ENCODE results near the gene MRPS10. TPM values are rescaled to one million over a fixed set of nuclear protein-coding genes. Genes with fewer than 3 reads are reported as not detected.

MRPS10 gene
- total and polyA plus RNA-seq, 2 donors (not counting 1 experiment from before 2014, with no cell fraction given): 10.5 to 26.4 TPM

GRCh38 chr6:42228305-42228704, 10.6 kb upstream of the MRPS10 start:
- ChIA-PET CTCF (no interaction called here), POLR2A (no interaction called here)
- H3K9me3 ChIP-seq (ENCODE audit: control extremely low read depth in 1 of 3, control insufficient read depth in 2 of 3, insufficient read depth in 1 of 3, low read length in 2 of 3): no peaks in the 10 kb centered on the region
- 99% methylated on average over 14 of the region's 15 CpGs for WGBS (ENCODE audit: insufficient coverage)
- H3K27me3 ChIP-seq (replicated peaks in 1 of 4; ENCODE audit: control extremely low read depth in 1 of 4, control insufficient read depth in 3 of 4, insufficient read depth in 4 of 4, low read length in 3 of 4): no peaks in the 10 kb centered on the region
- Mint-ChIP-seq H3K27ac (no peak overlapping the region), H3K4me3 (no peak overlapping the region), H3K4me1 (peaks cover 5% of the 10 kb centered on the region), H3K9me3 (ENCODE audit: insufficient read depth) (no peaks in the 10 kb centered on the region), H3K27me3 (peaks cover 5% of the 10 kb centered on the region)
- H3K4me3 ChIP-seq (ENCODE audit: control extremely low read depth in 1 of 5, extremely low read depth in 1 of 5, insufficient read depth in 1 of 5, low read depth in 2 of 5, low read length in 4 of 5): no peak overlapping the region
- intact Hi-C loops (cut with micrococcal nuclease): no loop called here
- H3K9ac ChIP-seq (ENCODE audit: low read length): no peak overlapping the region
- H3K36me3 ChIP-seq (replicated peaks in 1 of 2; ENCODE audit: control extremely low read depth in 1 of 2, control insufficient read depth in 1 of 2, extremely low read depth in 1 of 2, insufficient read depth in 2 of 2, low read length in 1 of 2): no peaks in the 10 kb centered on the region
- no peak overlapping the region for H3K4me2 ChIP-seq (replicated peaks; ENCODE audit: low read depth, low read length, poor library complexity, severe bottlenecking)
- ATAC-seq (ENCODE audit: low read depth): no peak
- H3K79me2 ChIP-seq (ENCODE audit: control insufficient read depth, insufficient read depth, low read length): no peaks in the 10 kb centered on the region
- no peak overlapping the region for H2AFZ ChIP-seq (ENCODE audit: insufficient read depth, low read depth, low read length, poor library complexity, severe bottlenecking)
- H4K20me1 ChIP-seq (ENCODE audit: control insufficient read depth, insufficient read depth, low read length, poor library complexity, severe bottlenecking): no peaks in the 10 kb centered on the region
- TF ChIP-seq CTCF (IDR thresholded peaks at IDR 0.05) (no peak), EZH2 (IDR thresholded peaks at IDR 0.05; ENCODE audit: borderline replicate concordance, insufficient read depth, low read depth, low read length, poor library complexity, severe bottlenecking) (no peak)
- DNase-seq: no peak
- no peak overlapping the region for H3K27ac ChIP-seq (ENCODE audit: low read length in 2 of 2)
- no peaks in the 10 kb centered on the region for H3K4me1 ChIP-seq (ENCODE audit: control insufficient read depth in 2 of 2, insufficient read depth in 2 of 2, low read length in 2 of 2)

GRCh38 chr6:42227173-42227850, 9.7 kb upstream of the MRPS10 start:
- no peak overlapping the region for H3K4me3 ChIP-seq (ENCODE audit: control extremely low read depth in 1 of 5, extremely low read depth in 1 of 5, insufficient read depth in 1 of 5, low read depth in 2 of 5, low read length in 4 of 5)
- DNase-seq (no peak), ATAC-seq (ENCODE audit: low read depth) (no peak)
- no peaks in the 10 kb centered on the region for H3K27me3 ChIP-seq (replicated peaks in 1 of 4; ENCODE audit: control extremely low read depth in 1 of 4, control insufficient read depth in 3 of 4, insufficient read depth in 4 of 4, low read length in 3 of 4)
- peaks cover 5% of the 10 kb centered on the region for H3K4me1 Mint-ChIP-seq
- no peaks in the 10 kb centered on the region for H4K20me1 ChIP-seq (ENCODE audit: control insufficient read depth, insufficient read depth, low read length, poor library complexity, severe bottlenecking)
- H3K4me2 ChIP-seq (replicated peaks; ENCODE audit: low read depth, low read length, poor library complexity, severe bottlenecking): no peak overlapping the region
- no peaks in the 10 kb centered on the region for H3K36me3 ChIP-seq (replicated peaks in 1 of 2; ENCODE audit: control extremely low read depth in 1 of 2, control insufficient read depth in 1 of 2, extremely low read depth in 1 of 2, insufficient read depth in 2 of 2, low read length in 1 of 2)
- no peak overlapping the region for H3K27ac Mint-ChIP-seq
- H3K9me3 ChIP-seq (ENCODE audit: control extremely low read depth in 1 of 3, control insufficient read depth in 2 of 3, insufficient read depth in 1 of 3, low read length in 2 of 3): no peaks in the 10 kb centered on the region
- no peak overlapping the region for H3K9ac ChIP-seq (ENCODE audit: low read length)
- no peak overlapping the region for H3K4me3 Mint-ChIP-seq
- TF ChIP-seq EZH2 (IDR thresholded peaks at IDR 0.05; ENCODE audit: borderline replicate concordance, insufficient read depth, low read depth, low read length, poor library complexity, severe bottlenecking) (no peak), CTCF (IDR thresholded peaks at IDR 0.05) (no peak)
- no peaks in the 10 kb centered on the region for H3K4me1 ChIP-seq (ENCODE audit: control insufficient read depth in 2 of 2, insufficient read depth in 2 of 2, low read length in 2 of 2)
- no peak overlapping the region for H3K27ac ChIP-seq (ENCODE audit: low read length in 2 of 2)
- H3K27me3 Mint-ChIP-seq: peaks cover 10% of the 10 kb centered on the region
- H2AFZ ChIP-seq (ENCODE audit: insufficient read depth, low read depth, low read length, poor library complexity, severe bottlenecking): no peak overlapping the region
- intact Hi-C loops (cut with micrococcal nuclease): no loop called here
- no peaks in the 10 kb centered on the region for H3K9me3 Mint-ChIP-seq (ENCODE audit: insufficient read depth)
- CTCF ChIA-PET: interaction anchor here (1.0 to 2.4 kb wide), 5 partner anchors 12 to 447 kb away, joined by 3 to 9 read pairs (median 3); partner anchors contain the start of genes FRS3 and PRICKLE4
- no peaks in the 10 kb centered on the region for H3K79me2 ChIP-seq (ENCODE audit: control insufficient read depth, insufficient read depth, low read length)
- WGBS (ENCODE audit: insufficient coverage): 94% methylated on average over 5 of the region's 9 CpGs
- POLR2A ChIA-PET: no interaction called here
